ENCODE data around the gene DDX3X.
"Not testable (repeated sequence)": the region's sequence is repeated elsewhere in the genome, so short reads cannot be mapped to it uniquely, and the experiment has no call there.

The DDX3X gene

GRCh38 chrX:41332005-41332404 lies 2.0 kb upstream of the DDX3X start:
- DNase-seq: no peak

DNA sequence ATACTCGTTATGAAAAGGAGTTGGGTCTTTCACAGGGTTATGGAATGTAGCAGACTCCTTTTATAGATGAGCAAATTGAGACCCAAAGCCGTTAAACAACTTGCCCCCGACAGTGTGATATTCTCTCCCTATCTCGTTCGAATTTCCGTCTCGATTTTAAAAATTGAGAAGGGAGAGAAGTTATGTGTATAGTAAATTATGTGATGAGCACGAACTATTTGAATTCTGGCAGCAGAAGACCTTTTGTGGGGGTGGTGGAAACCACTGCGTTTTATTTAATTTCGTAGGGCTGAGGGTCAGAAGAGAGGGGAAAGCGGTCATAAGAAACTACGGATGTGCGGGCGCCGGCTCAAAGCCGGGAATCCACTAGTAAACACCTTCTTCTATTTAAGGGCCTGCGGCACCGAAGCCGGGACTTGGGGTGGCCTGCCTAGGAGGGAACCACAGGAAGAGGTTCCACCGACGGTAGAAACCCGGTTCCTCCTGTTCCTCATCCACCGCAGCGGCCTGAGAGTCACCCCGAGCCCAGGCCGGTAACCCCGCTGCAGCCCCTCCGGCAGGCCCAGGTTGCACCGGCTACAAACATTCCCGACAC lies 1.5 kb upstream of the DDX3X start:
- DNase-seq: no peak

GRCh38 chrX:41333003-41333743 lies 789 bp upstream of the DDX3X start:
- peak; percentile 77 for DNase-seq

DNA sequence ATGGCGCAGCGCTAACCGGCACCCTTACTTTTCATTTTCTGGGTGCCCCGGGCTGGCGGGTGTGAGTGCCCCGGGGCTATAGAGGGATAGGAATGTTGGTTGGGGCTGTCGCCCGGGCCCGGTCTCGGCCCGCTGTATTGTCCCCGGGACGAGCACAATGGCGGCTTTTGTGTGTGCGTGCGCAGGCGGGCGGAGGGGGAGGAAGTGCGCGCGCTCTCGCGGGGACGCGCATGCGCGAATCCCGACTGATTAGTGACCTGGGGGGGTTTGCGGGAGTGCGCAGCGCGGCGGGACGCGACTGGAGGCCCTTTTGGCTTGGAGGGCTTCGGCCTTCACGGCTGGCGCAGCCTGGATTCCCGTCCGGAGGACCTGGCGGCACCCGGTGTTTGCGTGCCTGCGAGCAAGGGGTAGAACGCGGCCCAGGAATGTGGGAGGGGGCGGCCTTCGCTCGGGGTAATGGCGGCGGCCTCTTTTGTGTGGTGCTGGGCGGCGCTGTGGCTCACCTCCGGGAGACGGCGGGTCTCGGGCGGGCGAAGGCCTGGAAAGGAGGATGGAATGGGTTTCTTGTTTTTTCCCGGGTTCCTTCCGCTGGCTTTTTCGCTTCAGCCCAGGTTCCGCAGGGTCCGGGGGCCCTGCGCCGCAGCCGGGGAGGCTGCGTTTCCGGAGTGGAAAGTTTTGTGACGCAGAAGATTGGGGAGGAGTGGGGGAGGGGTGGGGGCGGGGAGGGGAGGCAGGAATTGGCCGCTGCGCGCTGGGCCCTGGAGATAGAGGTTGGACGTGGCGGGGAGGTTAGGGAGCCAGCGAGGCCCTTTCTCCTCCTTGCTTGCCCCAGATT lies 618 bp downstream of the DDX3X start:
- peak; percentile 44 for DNase-seq

DNA sequence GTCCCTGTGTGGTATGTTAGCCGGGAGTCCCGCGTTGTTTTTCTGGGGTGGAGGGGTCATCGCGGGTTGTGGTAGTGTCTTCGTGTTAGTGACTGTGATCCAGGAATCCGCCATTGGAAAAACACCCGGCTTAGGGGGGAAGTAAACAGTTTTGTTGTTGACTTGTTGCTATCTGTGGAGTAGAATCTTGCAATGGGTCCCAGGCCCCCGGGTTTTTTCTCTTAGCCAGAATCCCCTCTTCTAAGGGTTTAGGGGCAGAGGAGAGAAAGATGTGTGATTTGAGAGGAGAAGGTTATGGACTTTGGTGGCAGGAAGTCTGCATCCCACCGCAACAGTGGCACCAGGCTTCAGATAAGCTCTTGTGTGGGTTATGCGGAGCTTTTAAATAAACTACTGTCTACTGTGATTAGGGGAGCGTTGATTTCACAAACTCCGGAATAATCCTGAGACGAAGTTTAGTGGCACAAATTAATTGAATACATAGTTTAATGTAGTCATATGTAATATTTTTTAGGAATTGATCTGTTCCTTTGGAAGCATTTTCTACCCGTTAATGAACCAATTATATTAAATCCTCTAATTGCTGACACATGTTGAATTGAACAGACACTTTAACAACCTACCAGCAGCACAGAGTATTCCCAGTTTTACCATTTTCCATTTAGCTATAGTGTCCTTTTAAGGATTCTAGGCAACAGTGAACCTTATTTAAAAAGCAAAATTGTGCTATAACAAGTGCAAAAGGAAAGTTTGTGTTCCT lies 1.4 kb downstream of the DDX3X start:
- no peak for DNase-seq

DNA sequence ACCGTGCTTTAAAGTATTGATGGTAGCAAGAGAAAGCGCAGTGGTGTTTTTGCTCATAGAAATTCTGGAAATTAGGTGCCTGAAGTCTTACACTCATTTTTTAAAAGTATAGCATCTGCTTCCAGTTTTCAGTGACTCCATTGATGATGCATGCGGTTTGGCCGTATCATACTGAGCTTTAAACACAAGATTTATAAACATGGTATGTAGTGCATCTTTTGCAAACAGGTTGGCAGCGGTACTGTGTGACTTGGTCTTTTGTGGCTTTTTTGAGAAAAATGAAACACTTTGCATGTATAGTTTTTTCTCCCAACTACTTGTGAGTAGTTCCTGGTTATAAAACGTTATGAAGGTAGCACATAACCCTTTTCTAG lies 2.0 kb downstream of the DDX3X start:
- DNase-seq: no peak

- no peak for DNase-seq
Measured at GRCh38 chrX:41336447-41336846, 2.5 kb downstream of the DDX3X start.

- no peak for DNase-seq
Measured at GRCh38 chrX:41337140-41337539, 3.2 kb downstream of the DDX3X start.

GRCh38 chrX:41338436-41338835 lies 4.5 kb downstream of the DDX3X start:
- DNase-seq: no peak

GRCh38 chrX:41339148-41339547 lies 5.2 kb downstream of the DDX3X start:
- no peak for DNase-seq

- no peak for DNase-seq
Measured at GRCh38 chrX:41344053-41344452, 10.1 kb downstream of the DDX3X start.

DNA sequence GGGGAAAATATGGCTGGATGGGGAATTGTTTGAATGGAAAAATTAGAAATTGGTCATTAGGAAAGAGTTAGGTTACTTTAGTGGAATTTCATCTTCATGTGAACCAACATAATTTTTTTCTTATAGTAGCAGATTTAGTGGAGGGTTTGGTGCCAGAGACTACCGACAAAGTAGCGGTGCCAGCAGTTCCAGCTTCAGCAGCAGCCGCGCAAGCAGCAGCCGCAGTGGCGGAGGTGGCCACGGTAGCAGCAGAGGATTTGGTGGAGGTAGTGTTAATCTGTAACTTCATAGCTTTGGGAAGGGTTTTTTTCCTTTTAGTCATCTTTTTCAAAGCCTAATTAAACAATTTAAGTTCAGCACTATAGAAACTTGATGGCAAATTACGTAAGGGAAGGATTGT lies 13.2 kb downstream of the DDX3X start:
- no peak for DNase-seq

DNA sequence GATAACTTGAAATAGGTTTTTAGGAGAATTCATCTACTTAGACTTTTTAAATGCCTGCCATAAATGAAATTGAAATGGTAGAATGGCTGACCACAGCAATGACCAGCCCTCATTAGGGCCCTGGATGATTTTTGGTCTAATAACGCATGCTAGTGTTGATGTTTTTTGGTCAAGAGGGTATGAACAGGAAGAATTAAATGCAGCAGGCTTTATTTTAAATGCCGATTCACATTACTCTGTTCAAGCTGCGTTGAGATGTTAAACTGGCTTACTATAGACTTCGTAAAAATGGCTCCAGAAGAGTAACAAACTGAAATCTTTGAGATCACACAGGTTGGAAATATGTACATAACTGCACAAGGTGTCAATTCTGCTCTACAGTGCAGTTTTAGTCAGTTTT lies 14.6 kb downstream of the DDX3X start:
- no peak for DNase-seq

DNA sequence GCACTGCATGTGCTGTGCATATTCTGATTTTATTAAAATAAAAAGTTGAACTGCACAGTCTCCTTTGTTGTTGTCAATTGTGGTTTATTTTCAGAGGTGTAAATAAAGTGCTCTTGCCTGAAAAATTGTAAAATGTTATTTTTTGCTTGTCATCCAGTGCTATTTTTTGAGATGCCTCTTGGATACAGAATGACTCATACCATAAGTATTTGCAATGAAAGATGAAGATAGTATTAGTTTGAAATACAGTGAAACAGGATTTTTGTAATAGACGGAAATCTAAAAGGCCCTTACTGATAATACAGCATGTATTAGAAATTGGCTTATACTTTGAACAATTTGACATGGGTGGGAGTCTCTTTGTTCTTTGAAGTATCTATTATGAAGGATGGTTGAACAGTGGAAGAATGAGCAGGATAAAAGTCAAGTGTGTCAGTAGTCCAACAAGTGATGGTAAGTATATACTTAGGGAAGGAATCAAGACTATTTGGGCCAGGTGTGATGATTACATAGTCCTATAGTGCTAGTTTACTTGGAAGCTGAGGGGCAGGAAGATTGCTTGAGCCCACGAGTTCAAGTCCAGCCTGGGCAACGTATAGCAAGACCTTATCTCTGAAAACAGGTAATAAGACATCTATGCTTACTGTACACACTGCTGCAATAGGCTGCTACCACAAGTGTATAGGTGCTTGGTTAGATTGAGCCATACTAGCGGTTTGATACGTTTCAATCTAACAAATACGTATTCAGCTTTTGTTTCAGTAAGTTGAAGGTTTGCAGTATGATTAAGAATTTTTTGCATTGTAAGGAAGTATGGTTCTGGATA lies 16.4 kb downstream of the DDX3X start:
- no peak for DNase-seq

GRCh38 chrX:41350976-41351569 lies 17.1 kb downstream of the DDX3X start:
- DNase-seq: no peak

- no peak for DNase-seq
Measured at GRCh38 chrX:41351923-41352322, 18.0 kb downstream of the DDX3X start.

DNA sequence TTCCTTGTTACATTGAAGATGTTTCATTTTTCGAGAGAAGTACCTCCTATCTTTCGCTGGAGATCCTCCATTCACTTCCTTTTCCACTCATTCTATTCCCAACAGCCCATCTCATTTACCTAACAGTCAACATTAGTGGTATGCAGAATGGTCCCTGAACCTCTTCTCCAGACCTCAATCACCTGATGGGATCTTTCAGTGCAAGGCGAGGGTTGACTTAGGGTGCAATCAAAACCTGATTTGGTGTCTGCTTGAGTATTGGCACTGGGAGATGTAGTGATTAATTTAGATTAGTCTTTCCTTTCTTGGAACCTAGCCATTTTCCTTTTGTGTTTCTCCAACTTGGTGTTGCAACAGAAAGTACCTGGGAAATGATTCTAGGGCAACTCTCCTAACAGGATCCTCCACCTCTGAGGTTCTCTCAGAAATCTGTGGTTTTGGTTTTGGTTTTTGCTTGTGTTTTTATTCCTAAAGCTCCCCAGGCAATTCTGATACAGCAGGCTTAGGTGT lies 18.4 kb downstream of the DDX3X start:
- DNase-seq: no peak

GRCh38 chrX:41353985-41354384 lies 20.0 kb downstream of the DDX3X start:
- no peak for DNase-seq

DNA sequence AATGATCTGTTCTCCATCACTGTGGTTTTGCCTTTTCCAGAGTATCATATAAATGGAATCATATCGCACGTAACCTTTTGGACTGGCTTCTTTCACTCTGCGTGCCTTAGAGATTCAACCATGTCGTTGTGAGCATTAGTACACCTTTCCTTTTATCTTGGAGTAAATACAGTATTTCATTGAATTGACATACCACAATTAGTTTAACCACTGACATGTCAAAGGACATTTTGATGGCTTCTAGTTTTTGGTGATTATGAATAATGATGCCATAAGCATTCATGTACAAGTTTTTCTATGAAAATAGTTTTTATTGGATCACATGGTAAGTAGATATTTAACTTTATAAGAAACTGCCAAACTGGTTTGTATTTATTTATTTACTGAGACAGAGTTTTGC lies 35.2 kb downstream of the DDX3X start:
- no peak for DNase-seq

DNA sequence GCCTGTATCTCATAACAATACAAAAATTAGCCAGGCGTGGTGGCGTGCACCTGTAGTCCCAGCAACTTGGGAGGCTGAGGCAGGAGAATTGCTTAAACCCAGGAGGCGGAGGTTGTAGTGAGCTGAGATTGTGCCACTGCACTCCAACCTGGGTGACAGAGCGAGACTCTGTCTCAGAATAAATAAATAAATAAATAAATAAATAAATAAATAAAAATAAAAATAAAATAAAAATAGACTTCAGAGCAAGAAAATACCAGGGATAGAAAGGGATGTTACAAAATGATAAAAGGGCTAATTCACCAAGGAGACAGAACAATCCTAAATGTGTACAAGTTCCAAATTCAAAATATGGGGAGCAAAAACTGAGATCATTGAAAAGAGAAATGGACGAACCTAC lies 37.6 kb downstream of the DDX3X start:
- not testable (repeated sequence) for DNase-seq

- DNase-seq: no peak
Measured at GRCh38 chrX:41373989-41374606, 40.1 kb downstream of the DDX3X start.

All from DMS153 (cell line).